Right atrium auricular region (tissue), 2 donors: ENCODE data around the gene RPS10. TPM values are rescaled to one million over a fixed set of nuclear protein-coding genes. Genes with fewer than 3 reads are reported as not detected.

ENCODE experiments used
- DNase-seq: peaks from one replicate; pipeline ENCODE4 v3.0.0-alpha.2; 2019; ENCODE audit warnings: low spot score
- H3K27ac ChIP-seq, 2 donors: fragments of 200-600 bp; sonication (generic); 1 replicate in 1 of 2; 2 replicates in 1 of 2; pipeline ENCODE4 v1.5.1; 2016 to 2019
- H3K27me3 ChIP-seq, 2 donors: fragments of 200-600 bp; sonication (generic); one replicate each; pipeline versions ENCODE4 v1.5.1 to v1.6.0; 2017 to 2019
- H3K36me3 ChIP-seq: fragments of 200-600 bp; sonication (generic); one replicate; pipeline ENCODE4 v1.5.1; 2016
- H3K4me1 ChIP-seq, 2 donors: fragments of 200-600 bp; sonication (generic); one replicate each; pipeline versions ENCODE4 v1.5.1 to v1.6.0; 2017 to 2019
- H3K4me3 ChIP-seq, 2 donors: fragments of 200-600 bp; sonication (generic); 1 replicate in 1 of 2; 2 replicates in 1 of 2; pipeline ENCODE4 v1.5.1; 2017 to 2019; ENCODE audit warnings: mild to moderate bottlenecking in 1 of 2, moderate library complexity in 1 of 2
- H3K9me3 ChIP-seq, 2 donors: fragments of 200-600 bp; sonication (generic); one replicate each; pipeline ENCODE4 v1.5.1; 2019
- CTCF ChIP-seq, 2 donors: fragments of 200-600 bp; sonication (generic); IDR thresholded peaks; one replicate each; pipeline ENCODE4 v1.5.1; 2019; ENCODE audit warnings: antibody characterized with exemption in 2 of 2
- total RNA-seq, 2 donors: library from RNA; depleted of rRNA; stranded (reverse); fragments of >200 nt; gene quantifications; one replicate each; pipeline ENCODE4 v1.1.0, GENCODE V29; 2016

The RPS10 gene
- 1,000 to 10,000 TPM in 1 of 2 donors, 100 to 1,000 TPM in 1; 830 to 2,258 TPM for total RNA-seq

GRCh38 chr6:34425498-34426410, at the start of gene RPS10:
RPS10 (minus strand) TSS chr6:34426069; CDS start chr6:34425221, 848 bp downstream.
- peaks cover 40% of the 10 kb centered on the region for H3K36me3 ChIP-seq
- H3K27ac ChIP-seq, result peak within 1 kb of the TSS; percentile 83 to 91
- no peaks in the 10 kb centered on the region for H3K27me3 ChIP-seq
- H3K9me3 ChIP-seq, result no peaks in the 10 kb centered on the region
- no peak for TF ChIP-seq CTCF (IDR thresholded peaks at IDR 0.05)
- DNase-seq, result peak; percentile 91
- H3K4me1 ChIP-seq, result peaks cover 0 to 10% of the 10 kb centered on the region in 2 donors
- peak within 1 kb of the TSS; percentile 70 to 72 for H3K4me3 ChIP-seq

- DNase-seq, result no peak
- H3K4me1 ChIP-seq, result no peaks in the 10 kb centered on the region
- H3K9me3 ChIP-seq, result peaks cover 0 to 8% of the 10 kb centered on the region in 2 donors
- H3K4me3 ChIP-seq, result no peak overlapping the region
- no peak overlapping the region for H3K27ac ChIP-seq
- no peaks in the 10 kb centered on the region for H3K27me3 ChIP-seq
- TF ChIP-seq CTCF (IDR thresholded peaks at IDR 0.05), result no peak
- H3K36me3 ChIP-seq, result no peaks in the 10 kb centered on the region
These were observed 49.4 kb upstream of the RPS10 start for GRCh38 chr6:34475238-34475682.

GRCh38 chr6:34474754-34475153, 48.9 kb upstream of the RPS10 start:
- Histone ChIP-seq H3K4me3 (no peak overlapping the region), H3K9me3 (peaks cover 0 to 8% of the 10 kb centered on the region in 2 donors), H3K4me1 (no peaks in the 10 kb centered on the region), H3K36me3 (no peaks in the 10 kb centered on the region), H3K27me3 (no peaks in the 10 kb centered on the region), H3K27ac (no peak overlapping the region)
- no peak for TF ChIP-seq CTCF (IDR thresholded peaks at IDR 0.05)
- no peak for DNase-seq

GRCh38 chr6:34473967-34474366, 48.1 kb upstream of the RPS10 start:
- Histone ChIP-seq H3K27ac (no peak overlapping the region), H3K4me1 (no peaks in the 10 kb centered on the region), H3K27me3 (no peaks in the 10 kb centered on the region), H3K4me3 (no peak overlapping the region), H3K36me3 (no peaks in the 10 kb centered on the region), H3K9me3 (peaks cover 0 to 8% of the 10 kb centered on the region in 2 donors)
- TF ChIP-seq CTCF (IDR thresholded peaks at IDR 0.05), result no peak
- DNase-seq, result no peak

- H3K36me3 ChIP-seq, result no peaks in the 10 kb centered on the region
- DNase-seq, result no peak
- H3K27me3 ChIP-seq, result no peaks in the 10 kb centered on the region
These were observed 46.6 kb upstream of the RPS10 start for GRCh38 chr6:34472425-34472824.

More at GRCh38 chr6:34472425-34472824, 46.6 kb upstream of the RPS10 start:
- Histone ChIP-seq H3K4me3 (no peak overlapping the region), H3K4me1 (no peaks in the 10 kb centered on the region), H3K27ac (no peak overlapping the region), H3K9me3 (peaks cover 0 to 8% of the 10 kb centered on the region in 2 donors)
- no peak for TF ChIP-seq CTCF (IDR thresholded peaks at IDR 0.05)
